GM19328 (cell line): ENCODE data around the gene PTPRM.

Experiments
- ATAC-seq: cut with Tn5 transposase; IDR thresholded peaks from one replicate; pipeline ENCODE4 v1.9.1; 2021; ENCODE audit warnings: mild to moderate bottlenecking, moderate library complexity; ENCODE audit not compliant: unreplicated experiment

PTPRM gene

GRCh38 chr18:7844017-7844416 is 276.9 kb downstream of the PTPRM start:
- ATAC-seq = no peak

- no peak for ATAC-seq
Observed at GRCh38 chr18:7844418-7844817, 277.3 kb downstream of the PTPRM start.

- ATAC-seq = no peak
Observed at GRCh38 chr18:7846335-7846734, 279.2 kb downstream of the PTPRM start.

- no peak for ATAC-seq
Observed at GRCh38 chr18:7847357-7848053, 280.4 kb downstream of the PTPRM start.

- no peak for ATAC-seq
Observed at GRCh38 chr18:7848054-7848412, 280.9 kb downstream of the PTPRM start.

GRCh38 chr18:7850446-7850845 is 283.3 kb downstream of the PTPRM start:
- ATAC-seq = no peak

GRCh38 chr18:7855028-7855427 is 287.9 kb downstream of the PTPRM start:
- ATAC-seq = no peak

- ATAC-seq = no peak
Observed at GRCh38 chr18:7855671-7856070, 288.6 kb downstream of the PTPRM start.

GRCh38 chr18:7856116-7856515 is 289.0 kb downstream of the PTPRM start:
- ATAC-seq = no peak

GRCh38 chr18:7856733-7857132 is 289.6 kb downstream of the PTPRM start:
- no peak for ATAC-seq

- no peak for ATAC-seq
Observed at GRCh38 chr18:7857562-7857961, 290.4 kb downstream of the PTPRM start.

GRCh38 chr18:7859122-7859521 is 292.0 kb downstream of the PTPRM start:
- ATAC-seq = no peak

- ATAC-seq = no peak
Observed at GRCh38 chr18:7870266-7870665, 303.1 kb downstream of the PTPRM start.

- ATAC-seq = no peak
Observed at GRCh38 chr18:7870855-7871254, 303.7 kb downstream of the PTPRM start.

GRCh38 chr18:7871560-7872456 is 304.7 kb downstream of the PTPRM start:
- no peak for ATAC-seq

GRCh38 chr18:7872569-7872968 is 305.5 kb downstream of the PTPRM start:
- no peak for ATAC-seq

GRCh38 chr18:7873316-7873715 is 306.2 kb downstream of the PTPRM start:
- ATAC-seq = no peak

- ATAC-seq = no peak
Observed at GRCh38 chr18:7876354-7877104, 309.4 kb downstream of the PTPRM start.

- ATAC-seq = no peak
Observed at GRCh38 chr18:7877609-7878008, 310.5 kb downstream of the PTPRM start.

GRCh38 chr18:7878265-7879211 is 311.4 kb downstream of the PTPRM start:
- no peak for ATAC-seq
